ENCODE data around the gene TENM4.

TENM4 gene

DNA sequence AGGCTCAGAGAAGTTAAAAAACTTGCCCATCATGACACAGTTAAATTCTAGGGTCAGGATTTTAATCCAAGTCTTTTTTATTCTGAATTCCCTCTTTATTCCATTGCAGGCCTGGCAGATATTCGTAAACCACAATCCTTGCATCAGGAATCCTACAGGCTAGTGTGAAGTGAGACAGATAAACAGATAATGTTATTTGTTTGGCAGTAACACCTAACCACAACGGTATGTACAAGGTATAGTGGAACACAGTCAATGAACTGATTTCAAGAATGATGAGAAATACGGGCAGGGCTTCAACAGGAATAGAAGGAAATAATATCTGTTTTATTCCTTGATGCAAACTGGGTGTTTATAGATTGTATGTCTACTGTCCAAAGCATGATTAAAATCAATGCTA lies 834.2 kb downstream of the TENM4 start:
- no peak for ATAC-seq
- TF ChIP-seq, protein P1, sequence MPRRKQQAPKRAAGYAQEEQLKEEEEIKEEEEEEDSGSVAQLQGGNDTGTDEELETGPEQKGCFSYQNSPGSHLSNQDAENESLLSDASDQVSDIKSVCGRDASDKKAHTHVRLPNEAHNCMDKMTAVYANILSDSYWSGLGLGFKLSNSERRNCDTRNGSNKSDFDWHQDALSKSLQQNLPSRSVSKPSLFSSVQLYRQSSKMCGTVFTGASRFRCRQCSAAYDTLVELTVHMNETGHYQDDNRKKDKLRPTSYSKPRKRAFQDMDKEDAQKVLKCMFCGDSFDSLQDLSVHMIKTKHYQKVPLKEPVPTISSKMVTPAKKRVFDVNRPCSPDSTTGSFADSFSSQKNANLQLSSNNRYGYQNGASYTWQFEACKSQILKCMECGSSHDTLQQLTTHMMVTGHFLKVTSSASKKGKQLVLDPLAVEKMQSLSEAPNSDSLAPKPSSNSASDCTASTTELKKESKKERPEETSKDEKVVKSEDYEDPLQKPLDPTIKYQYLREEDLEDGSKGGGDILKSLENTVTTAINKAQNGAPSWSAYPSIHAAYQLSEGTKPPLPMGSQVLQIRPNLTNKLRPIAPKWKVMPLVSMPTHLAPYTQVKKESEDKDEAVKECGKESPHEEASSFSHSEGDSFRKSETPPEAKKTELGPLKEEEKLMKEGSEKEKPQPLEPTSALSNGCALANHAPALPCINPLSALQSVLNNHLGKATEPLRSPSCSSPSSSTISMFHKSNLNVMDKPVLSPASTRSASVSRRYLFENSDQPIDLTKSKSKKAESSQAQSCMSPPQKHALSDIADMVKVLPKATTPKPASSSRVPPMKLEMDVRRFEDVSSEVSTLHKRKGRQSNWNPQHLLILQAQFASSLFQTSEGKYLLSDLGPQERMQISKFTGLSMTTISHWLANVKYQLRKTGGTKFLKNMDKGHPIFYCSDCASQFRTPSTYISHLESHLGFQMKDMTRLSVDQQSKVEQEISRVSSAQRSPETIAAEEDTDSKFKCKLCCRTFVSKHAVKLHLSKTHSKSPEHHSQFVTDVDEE (CRISPR knock-in tag; IDR thresholded peaks at IDR 0.05), result no peak
- TF ChIP-seq, protein P2, sequence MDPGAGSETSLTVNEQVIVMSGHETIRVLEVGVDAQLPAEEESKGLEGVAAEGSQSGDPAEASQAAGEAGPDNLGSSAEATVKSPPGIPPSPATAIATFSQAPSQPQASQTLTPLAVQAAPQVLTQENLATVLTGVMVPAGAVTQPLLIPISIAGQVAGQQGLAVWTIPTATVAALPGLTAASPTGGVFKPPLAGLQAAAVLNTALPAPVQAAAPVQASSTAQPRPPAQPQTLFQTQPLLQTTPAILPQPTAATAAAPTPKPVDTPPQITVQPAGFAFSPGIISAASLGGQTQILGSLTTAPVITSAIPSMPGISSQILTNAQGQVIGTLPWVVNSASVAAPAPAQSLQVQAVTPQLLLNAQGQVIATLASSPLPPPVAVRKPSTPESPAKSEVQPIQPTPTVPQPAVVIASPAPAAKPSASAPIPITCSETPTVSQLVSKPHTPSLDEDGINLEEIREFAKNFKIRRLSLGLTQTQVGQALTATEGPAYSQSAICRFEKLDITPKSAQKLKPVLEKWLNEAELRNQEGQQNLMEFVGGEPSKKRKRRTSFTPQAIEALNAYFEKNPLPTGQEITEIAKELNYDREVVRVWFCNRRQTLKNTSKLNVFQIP (CRISPR knock-in tag; IDR thresholded peaks at IDR 0.05; ENCODE audit: borderline replicate concordance, low read depth), result no peak
- TF ChIP-seq GLIS3 (CRISPR knock-in tag; IDR thresholded peaks at IDR 0.05) (no peak), ZNF565 (CRISPR knock-in tag; conservative IDR thresholded peaks at IDR 0.05; ENCODE audit: low read depth) (no peak), ESRRG (CRISPR knock-in tag; IDR thresholded peaks at IDR 0.05) (no peak), ZFP3 (CRISPR knock-in tag; IDR thresholded peaks at IDR 0.05) (no peak), SNAI2 (CRISPR knock-in tag; IDR thresholded peaks at IDR 0.05) (no peak)
- TF ChIP-seq, protein P3, sequence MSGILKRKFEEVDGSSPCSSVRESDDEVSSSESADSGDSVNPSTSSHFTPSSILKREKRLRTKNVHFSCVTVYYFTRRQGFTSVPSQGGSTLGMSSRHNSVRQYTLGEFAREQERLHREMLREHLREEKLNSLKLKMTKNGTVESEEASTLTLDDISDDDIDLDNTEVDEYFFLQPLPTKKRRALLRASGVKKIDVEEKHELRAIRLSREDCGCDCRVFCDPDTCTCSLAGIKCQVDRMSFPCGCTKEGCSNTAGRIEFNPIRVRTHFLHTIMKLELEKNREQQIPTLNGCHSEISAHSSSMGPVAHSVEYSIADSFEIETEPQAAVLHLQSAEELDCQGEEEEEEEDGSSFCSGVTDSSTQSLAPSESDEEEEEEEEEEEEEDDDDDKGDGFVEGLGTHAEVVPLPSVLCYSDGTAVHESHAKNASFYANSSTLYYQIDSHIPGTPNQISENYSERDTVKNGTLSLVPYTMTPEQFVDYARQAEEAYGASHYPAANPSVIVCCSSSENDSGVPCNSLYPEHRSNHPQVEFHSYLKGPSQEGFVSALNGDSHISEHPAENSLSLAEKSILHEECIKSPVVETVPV (CRISPR knock-in tag; IDR thresholded peaks at IDR 0.05), result no peak

DNA sequence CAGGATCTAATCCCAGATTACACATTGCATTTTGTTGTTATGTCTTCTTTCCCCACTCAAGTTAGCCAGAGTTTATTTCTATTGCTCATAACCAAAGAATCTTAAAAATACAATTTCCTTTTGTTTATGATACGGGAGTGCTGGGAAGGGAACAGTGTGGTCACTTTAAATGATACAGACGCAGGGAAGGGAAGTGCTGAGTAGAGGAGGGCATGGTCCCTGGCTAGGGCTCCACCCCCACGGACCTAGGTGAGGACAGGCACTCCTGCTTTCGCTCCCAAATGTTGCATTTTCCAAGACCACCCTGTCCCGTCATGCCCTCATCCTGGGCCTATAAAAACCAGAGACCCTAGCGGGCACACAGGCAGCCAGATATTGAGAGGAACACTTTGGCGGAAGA lies 835.5 kb downstream of the TENM4 start:
- no peak for ATAC-seq
- TF ChIP-seq TOX (CRISPR knock-in tag; IDR thresholded peaks at IDR 0.05; ENCODE audit: borderline replicate concordance) (no peak), ZFP30 (CRISPR knock-in tag; IDR thresholded peaks at IDR 0.05) (no peak), ARNTL (CRISPR knock-in tag; IDR thresholded peaks at IDR 0.05; ENCODE audit: borderline replicate concordance, low read depth) (no peak), ISL1 (CRISPR knock-in tag; IDR thresholded peaks at IDR 0.05) (no peak), ZC3H10 (CRISPR knock-in tag; IDR thresholded peaks at IDR 0.05) (no peak), ZNF8 (CRISPR knock-in tag; IDR thresholded peaks at IDR 0.05) (no peak), TCF4 (CRISPR knock-in tag; IDR thresholded peaks at IDR 0.05; ENCODE audit: borderline replicate concordance) (no peak), PPARA (CRISPR knock-in tag; IDR thresholded peaks at IDR 0.05; ENCODE audit: borderline replicate concordance) (no peak), BACH2 (CRISPR knock-in tag; IDR thresholded peaks at IDR 0.05; ENCODE audit: borderline replicate concordance) (no peak), OSR1 (CRISPR knock-in tag; IDR thresholded peaks at IDR 0.05) (no peak), RARB (CRISPR knock-in tag; IDR thresholded peaks at IDR 0.05) (no peak), ZFP3 (CRISPR knock-in tag; IDR thresholded peaks at IDR 0.05) (no peak), ZNF70 (CRISPR knock-in tag; IDR thresholded peaks at IDR 0.05) (no peak), CSDC2 (CRISPR knock-in tag; IDR thresholded peaks at IDR 0.05) (no peak), ZNF565 (CRISPR knock-in tag; conservative IDR thresholded peaks at IDR 0.05; ENCODE audit: low read depth) (no peak)
- TF ChIP-seq, protein P2 (CRISPR knock-in tag; IDR thresholded peaks at IDR 0.05; ENCODE audit: borderline replicate concordance, low read depth), result no peak
- TF ChIP-seq, protein P3 (CRISPR knock-in tag; IDR thresholded peaks at IDR 0.05), result no peak
- TF ChIP-seq, protein P1 (CRISPR knock-in tag; IDR thresholded peaks at IDR 0.05), result no peak
